HG03565 (cell line): ENCODE data around the gene GANC.

ENCODE experiments used
- ATAC-seq: cut with Tn5 transposase; IDR thresholded peaks from one replicate; pipeline ENCODE4 v1.9.1; 2021; ENCODE audit warnings: mild to moderate bottlenecking, moderate library complexity; ENCODE audit not compliant: unreplicated experiment

The GANC gene

DNA sequence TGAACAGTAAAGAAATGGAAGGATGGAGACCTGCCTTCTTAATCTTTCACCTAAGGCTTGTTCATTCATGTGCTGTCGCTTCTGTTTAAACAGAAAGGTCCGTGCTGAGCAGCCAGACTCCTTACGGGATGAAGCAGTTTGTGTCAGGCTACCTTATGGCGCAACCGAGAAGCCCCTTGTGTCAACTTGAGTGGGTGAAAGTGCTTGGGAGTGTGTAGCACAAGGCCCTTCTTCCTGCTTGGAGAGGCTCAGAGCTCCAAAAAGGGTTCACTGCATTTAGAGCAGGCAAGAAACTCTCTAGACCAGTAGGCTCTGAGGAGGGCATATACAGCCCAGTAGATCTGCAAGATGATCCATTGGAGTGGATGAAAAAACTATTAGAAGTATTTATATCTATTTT lies 102.3 kb downstream of the GANC start:
- ATAC-seq, result no peak

DNA sequence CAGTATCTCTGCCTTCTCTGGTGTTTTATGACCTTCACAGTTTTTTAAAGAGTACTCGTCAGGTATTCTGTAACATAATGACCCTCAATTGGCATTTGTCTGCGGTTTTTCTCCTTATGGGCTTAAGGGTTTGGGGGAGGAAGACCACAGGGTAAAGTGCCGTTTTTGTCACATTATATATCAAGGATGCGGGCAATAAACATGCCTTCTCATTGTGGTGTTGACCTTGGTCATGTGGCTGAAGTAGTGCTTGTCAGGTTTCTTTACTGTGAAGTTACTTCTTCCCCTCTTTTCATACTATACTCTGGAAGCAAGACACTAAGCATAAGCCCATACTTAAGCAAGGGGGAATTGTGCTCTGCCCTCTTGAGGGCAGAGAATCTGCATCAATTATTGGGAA lies 102.9 kb downstream of the GANC start:
- ATAC-seq, result no peak

DNA sequence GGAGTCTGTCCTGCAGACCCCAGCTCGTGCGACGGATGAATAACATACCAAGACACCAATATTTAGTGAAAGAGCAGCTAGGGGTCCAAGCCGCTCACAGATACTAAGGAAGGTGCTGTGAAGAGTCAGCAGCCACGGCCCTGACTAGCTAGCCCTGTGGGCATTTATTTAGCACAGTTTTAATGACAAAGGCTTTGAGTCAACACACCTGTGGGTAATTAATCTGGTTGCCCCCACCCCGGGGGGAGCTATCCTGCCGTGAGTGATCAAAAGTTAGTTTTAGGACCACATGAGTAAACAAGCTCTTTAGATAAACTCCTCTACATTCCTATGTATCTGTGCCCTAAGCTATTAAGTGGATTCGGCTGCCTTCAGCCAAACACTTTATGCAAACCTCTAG lies 105.0 kb downstream of the GANC start:
- no peak for ATAC-seq

DNA sequence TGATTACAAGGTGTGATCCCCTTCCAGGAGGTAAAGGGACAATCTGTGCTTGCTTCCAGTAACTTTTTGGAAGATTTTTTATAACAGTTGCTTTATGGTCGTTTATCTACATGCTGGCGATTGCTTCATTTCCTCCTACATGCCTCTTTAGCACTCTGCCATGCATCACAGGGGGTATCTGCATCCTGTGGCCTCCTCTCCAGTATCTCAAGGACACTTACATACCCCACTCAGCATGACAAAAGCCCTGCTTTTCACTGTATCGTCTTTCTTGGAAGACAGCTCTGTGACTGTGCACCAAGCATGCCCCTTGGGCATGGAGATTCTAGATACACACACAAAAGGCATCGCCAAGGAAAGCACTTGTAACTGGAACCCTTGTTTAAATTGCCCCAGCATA lies 111.6 kb downstream of the GANC start:
- ATAC-seq, result no peak

DNA sequence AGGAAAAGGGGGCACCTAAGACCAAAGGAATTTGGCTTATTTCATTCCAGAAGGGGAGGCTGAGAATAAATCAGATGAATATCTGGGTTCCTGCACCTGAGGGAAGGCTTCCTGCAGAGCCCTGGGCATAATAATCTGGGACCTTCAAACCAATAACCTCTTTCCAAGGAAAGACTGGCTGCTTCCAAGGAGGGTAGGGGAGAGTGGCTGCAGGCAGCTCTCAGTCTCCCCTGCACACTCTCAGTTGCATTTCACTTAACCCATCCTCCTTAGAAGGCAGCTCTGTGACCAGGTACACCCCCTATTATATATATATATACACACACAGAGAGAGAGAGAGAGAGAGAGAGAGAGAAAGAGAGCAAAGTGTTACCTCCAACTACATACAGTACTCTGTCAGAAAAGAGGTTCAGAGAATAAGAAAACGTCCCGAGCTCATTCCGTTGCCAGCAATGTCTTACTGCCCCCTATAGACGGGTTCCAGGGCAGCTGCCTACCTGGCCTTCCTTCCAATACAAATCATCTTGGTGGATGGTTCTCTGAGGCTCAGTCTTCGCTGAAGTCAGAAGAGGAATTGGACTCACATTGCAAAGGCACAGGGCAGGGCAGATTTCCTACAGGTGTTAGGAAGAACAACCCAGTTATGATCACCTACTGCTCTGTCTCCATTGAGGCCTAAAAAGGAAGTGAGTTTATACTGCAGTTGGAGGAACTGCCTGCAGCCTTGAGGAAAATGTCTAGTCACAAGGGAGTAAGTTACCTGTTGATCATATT lies 112.4 kb downstream of the GANC start:
- no peak for ATAC-seq

DNA sequence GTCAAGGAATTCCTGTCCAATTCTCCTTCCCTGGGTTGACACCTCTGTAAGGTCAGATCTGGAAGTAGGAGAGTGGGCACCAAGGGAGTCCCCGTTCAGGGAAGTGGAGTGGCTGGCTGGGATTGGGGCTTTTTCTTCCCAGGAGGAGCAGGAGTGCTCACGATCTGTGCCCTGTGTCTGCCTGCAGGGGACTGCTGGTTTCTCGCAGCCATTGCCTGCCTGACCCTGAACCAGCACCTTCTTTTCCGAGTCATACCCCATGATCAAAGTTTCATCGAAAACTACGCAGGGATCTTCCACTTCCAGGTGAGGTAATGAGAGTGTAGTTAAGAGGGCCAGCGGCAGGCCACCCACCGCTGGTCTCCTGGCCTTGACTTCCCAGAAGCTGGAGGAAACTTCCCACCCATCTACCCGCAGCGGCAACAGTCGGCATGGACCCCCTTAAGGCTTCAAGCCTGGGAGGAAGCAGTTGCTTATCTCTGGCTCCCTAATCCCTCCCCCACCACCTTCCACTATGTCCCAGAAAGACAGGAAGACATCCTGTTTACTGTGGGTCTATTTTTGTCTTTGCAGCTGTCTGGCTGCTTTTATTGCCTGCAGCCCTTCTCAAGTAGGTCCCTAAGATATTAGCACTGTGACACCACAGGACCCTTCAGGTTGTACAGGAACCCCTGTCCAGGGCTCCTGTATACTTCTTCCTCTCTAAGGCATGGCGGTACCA lies 113.1 kb downstream of the GANC start:
- ATAC-seq, result no peak

DNA sequence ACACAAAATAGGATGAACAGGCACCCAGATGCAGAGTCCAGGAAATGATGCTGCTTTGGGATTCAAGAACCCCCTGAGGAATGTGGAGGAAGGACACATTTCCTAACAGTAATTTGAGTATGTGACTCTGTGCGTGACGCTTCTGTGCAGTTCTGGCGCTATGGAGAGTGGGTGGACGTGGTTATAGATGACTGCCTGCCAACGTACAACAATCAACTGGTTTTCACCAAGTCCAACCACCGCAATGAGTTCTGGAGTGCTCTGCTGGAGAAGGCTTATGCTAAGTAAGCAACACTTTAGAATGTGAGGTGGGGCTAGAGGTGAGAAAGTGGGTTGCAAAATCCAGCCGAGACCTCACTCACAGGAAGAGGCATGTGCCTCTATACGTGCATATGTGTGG lies 114.6 kb downstream of the GANC start:
- ATAC-seq, result no peak

DNA sequence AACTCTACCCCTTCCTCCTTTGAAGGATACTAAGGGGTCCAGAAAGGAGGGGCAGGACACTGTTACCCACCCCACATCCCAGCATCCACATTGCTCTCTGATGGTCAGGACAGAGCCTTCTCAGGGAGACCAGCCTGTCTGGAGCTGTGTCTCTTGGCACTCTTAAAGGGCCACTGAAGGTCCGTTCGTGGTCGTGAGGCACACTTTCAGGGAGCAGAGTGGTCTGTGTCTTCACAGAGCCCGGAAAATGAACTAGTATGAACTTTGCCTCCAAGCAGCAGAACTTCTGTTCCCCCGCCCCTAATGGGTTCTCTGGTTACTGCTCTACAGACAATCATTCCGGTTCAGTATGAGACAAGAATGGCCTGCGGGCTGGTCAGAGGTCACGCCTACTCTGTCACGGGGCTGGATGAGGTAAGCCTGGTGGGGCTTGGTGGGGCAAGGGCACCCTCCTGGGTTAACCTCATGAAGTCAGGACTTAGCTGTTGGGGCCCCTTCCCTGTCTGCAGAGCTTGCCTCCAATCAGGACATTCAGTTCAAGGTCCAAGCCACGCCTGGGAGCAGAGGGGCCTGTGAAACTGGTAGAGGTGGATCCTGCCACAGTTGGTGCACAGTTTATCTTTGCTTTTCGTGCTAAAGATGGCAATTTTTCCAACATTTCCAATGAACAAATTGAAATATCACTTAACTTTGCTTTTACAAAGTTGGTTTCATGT lies 119.5 kb downstream of the GANC start:
- ATAC-seq, result no peak

DNA sequence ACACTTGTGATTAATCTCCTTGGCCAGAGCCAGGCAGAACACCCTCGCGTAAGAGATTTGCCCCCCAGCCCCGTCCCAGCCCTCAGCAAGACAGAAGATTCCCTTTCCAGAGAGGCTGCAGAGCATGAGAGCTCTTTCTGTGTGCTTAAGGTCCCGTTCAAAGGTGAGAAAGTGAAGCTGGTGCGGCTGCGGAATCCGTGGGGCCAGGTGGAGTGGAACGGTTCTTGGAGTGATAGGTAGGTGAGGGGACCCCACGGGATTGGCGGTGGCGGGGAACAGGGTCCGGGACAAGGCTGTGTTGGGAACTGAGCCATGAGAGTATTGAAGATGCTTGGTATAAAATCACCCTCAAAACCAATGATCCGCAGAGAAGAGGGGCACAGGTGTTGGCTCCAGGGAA lies 121.1 kb downstream of the GANC start:
- ATAC-seq, result no peak

DNA sequence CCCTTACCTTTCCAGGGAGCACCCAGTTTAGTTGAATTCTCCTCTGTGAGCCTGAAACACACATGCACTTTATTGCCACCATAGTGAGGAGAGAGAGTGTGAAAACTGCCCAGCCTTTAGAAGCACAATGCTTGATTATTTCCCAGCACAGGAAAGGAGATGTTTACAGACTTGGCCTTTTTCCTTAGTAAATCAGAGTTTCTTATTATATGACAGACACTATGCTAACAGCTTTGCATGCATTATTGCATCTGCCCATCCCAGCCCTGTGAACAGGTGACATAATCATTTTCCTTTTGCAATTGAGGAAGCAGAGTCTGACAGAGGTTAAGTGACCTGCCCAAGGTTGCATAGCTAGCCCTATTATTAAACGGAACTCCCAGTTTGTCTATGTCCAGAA lies 122.8 kb downstream of the GANC start:
- ATAC-seq, result no peak

DNA sequence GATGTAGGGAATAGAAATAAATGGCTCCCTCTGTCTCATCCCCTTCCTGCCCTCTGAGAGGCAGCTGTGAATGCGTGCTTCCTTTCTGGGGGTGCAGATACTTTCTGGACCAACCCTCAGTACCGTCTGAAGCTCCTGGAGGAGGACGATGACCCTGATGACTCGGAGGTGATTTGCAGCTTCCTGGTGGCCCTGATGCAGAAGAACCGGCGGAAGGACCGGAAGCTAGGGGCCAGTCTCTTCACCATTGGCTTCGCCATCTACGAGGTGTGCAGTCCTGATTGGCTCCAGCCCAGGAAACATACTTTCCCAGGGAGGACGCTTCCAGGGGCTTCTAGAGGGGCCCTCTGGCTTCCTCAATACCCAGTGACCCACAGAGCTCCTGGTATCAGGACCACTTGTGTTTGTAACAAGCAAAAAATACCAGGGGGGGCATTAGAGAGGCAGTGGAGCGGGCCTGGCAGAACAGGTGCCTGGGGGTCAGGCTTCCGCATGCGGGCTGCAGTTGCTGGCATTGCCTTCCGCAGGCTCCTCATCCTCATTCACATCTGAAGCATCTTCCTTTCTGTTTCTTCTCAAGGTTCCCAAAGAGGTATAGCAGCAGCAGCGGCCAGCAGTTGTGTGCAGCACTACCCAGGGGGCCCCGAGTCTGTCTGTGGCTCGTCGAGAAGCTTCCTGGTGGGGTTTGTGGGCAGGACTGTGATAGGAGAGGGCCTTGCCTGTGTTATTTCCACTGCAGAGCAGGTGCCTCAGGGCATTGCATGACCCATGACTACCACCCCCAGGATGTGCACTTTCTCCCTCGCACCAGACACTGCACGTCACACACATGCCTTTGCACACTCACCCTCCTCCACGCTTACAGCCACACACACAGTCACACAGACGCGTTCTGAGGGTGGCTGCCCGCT lies 128.8 kb downstream of the GANC start:
- no peak for ATAC-seq

DNA sequence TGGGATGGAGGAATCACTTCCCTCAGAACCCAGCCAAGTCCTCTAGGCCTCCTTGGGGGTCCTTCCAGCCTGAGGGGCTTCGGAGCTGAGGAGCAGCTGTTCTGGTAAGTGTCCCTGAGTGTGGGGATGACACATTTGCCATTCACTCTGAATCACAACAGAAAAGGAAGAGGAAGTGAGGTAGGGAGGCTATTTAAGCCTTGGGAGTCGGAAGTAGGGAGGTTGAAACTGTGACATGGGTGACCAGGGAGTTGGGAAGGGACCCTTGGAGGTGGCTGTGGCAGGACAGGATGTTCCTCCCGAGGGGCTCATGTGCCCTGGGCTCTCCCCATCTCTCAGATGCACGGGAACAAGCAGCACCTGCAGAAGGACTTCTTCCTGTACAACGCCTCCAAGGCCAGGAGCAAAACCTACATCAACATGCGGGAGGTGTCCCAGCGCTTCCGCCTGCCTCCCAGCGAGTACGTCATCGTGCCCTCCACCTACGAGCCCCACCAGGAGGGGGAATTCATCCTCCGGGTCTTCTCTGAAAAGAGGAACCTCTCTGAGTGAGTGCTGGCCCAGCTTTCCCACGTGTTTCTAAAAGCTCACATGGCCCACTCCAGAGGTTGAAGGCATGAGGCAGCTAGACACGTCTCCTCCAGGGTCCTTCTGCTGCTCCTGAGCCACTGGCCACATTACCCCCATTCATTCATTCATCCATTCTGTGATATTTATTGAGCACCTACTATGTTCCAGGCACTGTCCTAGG lies 129.6 kb downstream of the GANC start:
- ATAC-seq, result no peak

DNA sequence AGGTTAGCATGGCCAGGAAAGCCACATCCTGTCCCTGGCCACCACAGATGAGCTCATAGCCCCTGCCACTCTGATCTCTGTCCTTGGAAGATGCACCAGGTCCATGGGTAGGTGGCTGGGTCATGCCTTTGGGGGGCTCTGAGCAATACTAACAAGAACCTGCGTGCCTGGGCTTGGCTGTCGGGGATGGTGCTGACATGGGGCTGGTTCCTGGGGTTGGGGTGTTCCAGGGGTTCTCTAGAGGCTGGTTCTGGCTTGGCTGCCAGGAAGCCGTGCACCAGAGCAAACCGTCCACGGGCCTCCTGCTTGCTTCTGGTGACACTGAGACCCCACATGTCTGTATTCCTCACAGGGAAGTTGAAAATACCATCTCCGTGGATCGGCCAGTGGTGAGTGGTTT lies 130.4 kb downstream of the GANC start:
- no peak for ATAC-seq

DNA sequence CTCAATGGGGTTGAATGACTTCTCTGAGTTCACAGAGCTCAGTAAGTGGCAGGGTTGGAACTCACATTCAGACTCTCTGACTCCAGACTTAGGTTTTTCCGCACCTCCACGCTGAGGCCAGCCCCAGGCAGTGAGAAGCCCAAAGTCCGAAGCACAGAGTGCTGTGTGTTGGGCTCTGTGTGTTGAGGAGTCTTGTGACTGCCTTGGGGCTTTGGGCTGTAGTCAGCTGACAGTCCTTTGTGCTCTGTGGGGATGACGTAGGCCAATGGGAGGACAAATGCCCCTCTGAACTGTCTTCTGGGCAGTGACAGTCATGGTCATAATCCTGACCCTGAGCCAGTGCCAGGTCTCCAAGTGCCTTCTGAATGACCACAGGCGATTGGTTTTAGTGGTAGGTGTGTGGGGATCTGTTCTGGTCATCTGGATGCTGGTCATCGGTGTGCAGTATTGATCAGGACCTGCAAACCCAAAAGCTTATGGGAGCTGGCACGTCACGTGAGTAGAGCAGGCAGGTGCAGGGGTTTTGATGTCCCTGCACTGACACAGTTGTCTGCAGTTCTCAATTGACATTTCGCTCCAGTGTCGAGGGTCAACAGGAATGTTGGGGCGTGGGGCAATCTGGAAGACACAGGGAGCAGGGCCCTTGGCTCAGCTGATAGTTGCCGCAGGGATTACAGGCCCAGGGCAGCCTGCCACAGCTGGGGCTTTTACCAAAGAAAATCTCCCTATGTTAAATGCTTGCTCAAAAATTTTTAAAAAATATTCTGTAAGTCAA lies 131.6 kb downstream of the GANC start:
- ATAC-seq, result no peak

DNA sequence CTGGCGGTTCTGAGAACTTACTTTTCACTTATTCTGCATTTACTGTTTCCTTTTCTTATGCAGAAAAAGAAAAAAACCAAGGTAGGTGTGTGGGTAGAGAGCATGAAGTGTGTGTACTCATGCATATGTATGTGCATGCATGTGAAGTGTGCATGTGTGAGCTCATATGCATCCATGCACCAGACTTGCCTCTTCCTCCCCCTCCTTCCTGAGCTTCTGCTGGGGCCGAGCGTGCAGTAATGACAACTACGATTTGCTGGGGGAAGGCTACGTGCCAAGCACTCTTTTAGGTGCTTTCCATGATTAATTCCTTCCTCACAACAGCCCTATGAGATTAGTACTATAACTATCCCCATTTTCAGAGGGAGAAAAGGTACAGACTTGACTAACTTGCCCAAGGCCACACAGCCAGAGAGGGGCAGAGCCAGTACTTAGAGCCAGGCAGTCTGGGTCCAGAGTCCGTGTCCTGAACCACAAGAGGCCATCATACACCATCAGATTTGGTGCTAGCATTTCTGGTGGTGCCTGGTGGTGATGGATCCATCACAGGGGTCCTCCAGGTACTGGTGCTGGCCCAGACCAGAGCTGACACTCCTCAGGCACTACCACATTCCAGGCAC lies 133.0 kb downstream of the GANC start:
- ATAC-seq, result no peak
